ENCODE results near the gene SETD5.

The SETD5 gene

DNA sequence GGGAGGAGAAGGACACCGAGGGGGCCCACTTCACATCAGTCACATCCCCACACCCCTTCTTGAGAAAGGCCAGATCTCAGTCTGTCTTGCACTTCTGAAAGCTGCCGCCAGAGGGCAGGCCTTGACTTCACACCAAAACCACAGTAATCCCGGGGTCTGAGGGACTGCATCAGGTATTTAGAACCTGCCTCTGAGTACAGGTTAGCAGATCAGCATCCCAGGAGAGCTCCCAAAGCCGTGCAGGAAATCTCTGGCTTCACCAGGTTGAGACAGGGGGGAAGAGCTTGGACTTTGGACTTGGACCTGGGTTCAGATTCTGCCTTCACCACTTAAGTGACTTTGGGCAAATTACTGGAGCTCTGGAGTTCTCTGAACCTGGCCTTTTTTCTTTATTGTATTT lies 105.9 kb downstream of the SETD5 start:
- DNase-seq (ENCODE audit: low read depth): peak; percentile 39
- no peak overlapping the region for H3K4me3 ChIP-seq (ENCODE audit: low read depth, low read length)
- in situ Hi-C loops (cut with HindIII; ENCODE audit: low sequenced_read_pairs): no loop called here
- TF ChIP-seq, protein P1, sequence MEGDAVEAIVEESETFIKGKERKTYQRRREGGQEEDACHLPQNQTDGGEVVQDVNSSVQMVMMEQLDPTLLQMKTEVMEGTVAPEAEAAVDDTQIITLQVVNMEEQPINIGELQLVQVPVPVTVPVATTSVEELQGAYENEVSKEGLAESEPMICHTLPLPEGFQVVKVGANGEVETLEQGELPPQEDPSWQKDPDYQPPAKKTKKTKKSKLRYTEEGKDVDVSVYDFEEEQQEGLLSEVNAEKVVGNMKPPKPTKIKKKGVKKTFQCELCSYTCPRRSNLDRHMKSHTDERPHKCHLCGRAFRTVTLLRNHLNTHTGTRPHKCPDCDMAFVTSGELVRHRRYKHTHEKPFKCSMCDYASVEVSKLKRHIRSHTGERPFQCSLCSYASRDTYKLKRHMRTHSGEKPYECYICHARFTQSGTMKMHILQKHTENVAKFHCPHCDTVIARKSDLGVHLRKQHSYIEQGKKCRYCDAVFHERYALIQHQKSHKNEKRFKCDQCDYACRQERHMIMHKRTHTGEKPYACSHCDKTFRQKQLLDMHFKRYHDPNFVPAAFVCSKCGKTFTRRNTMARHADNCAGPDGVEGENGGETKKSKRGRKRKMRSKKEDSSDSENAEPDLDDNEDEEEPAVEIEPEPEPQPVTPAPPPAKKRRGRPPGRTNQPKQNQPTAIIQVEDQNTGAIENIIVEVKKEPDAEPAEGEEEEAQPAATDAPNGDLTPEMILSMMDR (IDR thresholded peaks at IDR 0.05; ENCODE audit: low read depth, low read length, missing control alignments): peak; percentile 90

DNA sequence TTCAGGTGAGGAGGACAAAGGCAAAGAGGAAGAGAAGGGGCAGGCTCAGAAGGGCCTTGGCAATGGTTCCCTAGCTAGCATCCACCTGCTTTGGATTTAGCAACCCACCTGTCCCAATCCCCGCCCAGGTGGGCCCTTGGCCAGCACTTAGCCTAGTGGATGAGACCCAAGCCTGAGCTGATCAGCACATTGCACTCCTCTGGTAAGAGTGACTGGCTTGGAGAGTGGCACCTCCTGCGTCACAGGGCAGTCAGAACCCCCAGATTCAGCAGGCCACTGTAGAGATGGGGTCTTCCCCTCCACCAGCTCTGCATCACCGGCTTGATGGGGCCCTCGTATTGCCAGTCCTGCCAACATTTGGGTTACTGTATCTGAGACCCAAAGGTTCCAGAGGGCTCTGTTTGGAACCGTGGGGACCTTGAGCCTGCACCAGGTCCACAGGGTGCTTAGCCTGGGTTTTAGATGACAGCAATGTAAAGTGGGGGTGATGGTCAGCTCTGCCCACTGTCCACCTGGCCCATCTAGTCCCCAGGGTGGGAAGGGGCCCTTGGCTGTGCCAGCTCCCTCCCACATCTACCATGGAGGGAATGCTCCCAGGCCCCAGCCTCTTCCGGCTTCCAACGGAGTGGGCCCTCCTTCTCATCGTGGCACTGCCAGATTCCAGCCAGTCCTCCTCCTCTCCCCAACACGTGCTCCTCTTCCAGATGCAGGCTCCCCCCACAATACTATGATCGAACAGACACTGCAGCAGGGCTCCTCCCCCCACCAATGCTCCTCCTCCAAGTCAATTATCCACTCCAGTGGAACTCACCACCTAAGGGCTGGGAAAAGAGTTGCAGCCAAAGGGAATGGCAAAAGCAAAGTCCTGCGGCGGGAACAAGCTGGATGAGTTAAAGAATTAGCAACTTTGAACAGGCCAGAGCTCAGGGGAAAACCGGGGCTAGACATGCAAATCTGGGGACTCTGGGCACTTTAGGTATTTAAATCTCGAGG lies 110.5 kb downstream of the SETD5 start:
- in situ Hi-C loops (cut with HindIII; ENCODE audit: low sequenced_read_pairs): no loop called here
- TF ChIP-seq, protein P1 (IDR thresholded peaks at IDR 0.05; ENCODE audit: low read depth, low read length, missing control alignments): no peak
- no peak overlapping the region for H3K4me3 ChIP-seq (ENCODE audit: low read depth, low read length)
- DNase-seq (ENCODE audit: low read depth): no peak

DNA sequence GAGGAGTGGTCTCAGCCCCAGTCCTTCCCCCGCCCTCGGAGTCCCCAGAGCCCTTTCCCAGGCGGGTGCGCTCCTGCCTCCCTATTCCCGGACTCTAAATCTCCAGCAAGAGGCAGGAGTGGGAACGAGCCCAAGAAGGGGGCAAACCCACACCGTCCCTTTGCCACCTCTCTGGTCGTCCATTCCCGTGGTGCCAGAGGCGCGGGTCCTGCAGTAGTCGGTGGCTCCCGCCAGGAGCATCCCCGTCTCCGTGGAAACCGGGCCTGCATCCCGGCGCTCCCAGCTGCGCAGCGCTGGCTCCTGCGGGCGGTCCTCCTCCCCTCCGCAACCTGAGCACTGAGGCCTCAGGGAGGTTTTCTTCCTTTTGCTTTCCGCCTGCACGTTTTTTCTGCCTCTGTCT lies 111.4 kb downstream of the SETD5 start:
- in situ Hi-C loops (cut with HindIII; ENCODE audit: low sequenced_read_pairs): no loop called here
- TF ChIP-seq, protein P1 (IDR thresholded peaks at IDR 0.05; ENCODE audit: low read depth, low read length, missing control alignments): no peak
- no peak overlapping the region for H3K4me3 ChIP-seq (ENCODE audit: low read depth, low read length)
- no peak for DNase-seq (ENCODE audit: low read depth)

DNA sequence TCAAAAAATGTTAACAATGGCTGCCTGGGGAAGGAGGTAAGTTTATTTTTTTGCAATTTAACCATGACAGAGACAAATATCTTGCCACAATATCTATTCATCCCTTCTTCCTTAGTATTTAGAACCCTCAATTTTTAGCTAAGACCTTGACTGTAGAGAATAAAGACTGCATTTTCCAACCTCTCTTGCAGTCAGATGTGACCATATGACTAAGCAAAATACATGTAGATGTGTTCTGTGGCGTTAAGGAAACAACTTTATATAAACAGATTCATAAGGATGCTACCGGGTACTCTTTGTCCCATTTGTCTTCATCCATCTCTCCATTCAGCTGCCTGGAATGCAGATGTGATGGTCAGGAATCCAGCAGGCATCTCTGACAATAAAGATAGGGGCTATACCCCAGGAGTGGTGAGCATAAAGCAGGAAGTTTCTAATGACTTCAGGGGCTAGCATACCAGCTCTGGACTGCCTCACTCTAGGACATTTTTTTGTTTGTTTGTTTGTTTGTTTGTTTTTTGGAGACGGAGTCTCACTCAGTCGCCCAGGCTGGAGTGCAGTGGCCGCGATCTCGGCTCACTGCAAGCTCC lies 115.1 kb downstream of the SETD5 start:
- TF ChIP-seq, protein P1 (IDR thresholded peaks at IDR 0.05; ENCODE audit: low read depth, low read length, missing control alignments): no peak
- no peak for DNase-seq (ENCODE audit: low read depth)
- H3K4me3 ChIP-seq (ENCODE audit: low read depth, low read length): no peak overlapping the region
- in situ Hi-C loops (cut with HindIII; ENCODE audit: low sequenced_read_pairs): no loop called here

DNA sequence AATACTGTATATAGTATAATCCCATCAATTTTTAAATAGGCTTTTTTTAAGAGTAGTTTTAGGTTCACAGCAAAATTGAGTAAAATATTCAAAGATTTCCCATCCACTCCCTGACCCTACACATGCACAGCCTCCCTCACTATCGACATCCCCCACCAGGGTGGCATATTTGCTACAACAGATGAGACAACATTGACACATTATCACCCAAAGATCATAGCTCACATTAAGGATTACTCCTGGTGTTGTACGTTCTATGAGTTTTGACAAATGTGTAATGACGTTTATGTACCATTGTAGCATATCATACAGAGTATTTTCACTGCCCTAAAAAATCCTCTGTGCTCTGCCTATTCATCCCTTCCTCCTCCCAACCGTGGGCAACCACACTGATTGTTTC lies 116.9 kb downstream of the SETD5 start:
- TF ChIP-seq, protein P1 (IDR thresholded peaks at IDR 0.05; ENCODE audit: low read depth, low read length, missing control alignments): no peak
- no peak for DNase-seq (ENCODE audit: low read depth)
- in situ Hi-C loops (cut with HindIII; ENCODE audit: low sequenced_read_pairs): no loop called here
- no peak overlapping the region for H3K4me3 ChIP-seq (ENCODE audit: low read depth, low read length)

DNA sequence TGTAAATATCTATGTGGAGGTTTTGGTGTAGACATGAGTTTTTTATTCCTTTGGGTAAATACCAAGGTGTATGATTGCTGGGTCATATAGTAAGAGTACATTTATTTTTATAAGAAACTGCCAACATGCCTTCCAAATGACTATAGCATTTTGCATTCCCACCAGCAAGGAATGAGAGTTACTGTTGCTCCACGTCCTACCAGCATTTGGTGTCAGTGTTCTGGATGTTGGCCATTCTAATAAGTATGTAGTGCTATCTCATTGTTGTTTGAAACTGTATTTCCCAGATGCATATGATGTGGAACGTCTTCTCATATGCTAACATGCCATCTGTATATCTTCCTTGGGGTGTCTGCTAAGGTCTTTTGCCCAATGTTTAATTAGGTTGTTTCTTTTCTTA lies 117.5 kb downstream of the SETD5 start:
- no peak overlapping the region for H3K4me3 ChIP-seq (ENCODE audit: low read depth, low read length)
- in situ Hi-C loops (cut with HindIII; ENCODE audit: low sequenced_read_pairs): no loop called here
- no peak for DNase-seq (ENCODE audit: low read depth)
- TF ChIP-seq, protein P1 (IDR thresholded peaks at IDR 0.05; ENCODE audit: low read depth, low read length, missing control alignments): no peak
